Karpas-422 (cell line): Measurements from ENCODE around the gene DAZAP1. TPM values are rescaled to one million over a fixed set of nuclear protein-coding genes. Genes with fewer than 3 reads are reported as not detected.

ENCODE experiments used
- DNase-seq: peaks from one replicate; pipeline ENCODE4 v3.0.0-alpha.2; 2015
- H2AFZ ChIP-seq: fragments of 200-600 bp; sonication (generic); 2 replicates; pipeline ENCODE4 v1.6.1; 2014; ENCODE audit warnings: antibody characterized with exemption, low read length, mixed read lengths
- H3K27ac ChIP-seq: fragments of 200-600 bp; sonication (generic); 2 replicates; pipeline ENCODE4 v1.5.1; 2014; ENCODE audit warnings: mild to moderate bottlenecking, low read length, moderate library complexity
- H3K27me3 ChIP-seq: fragments of 200-600 bp; sonication (generic); 2 replicates; pipeline ENCODE4 v1.6.1; 2014; ENCODE audit warnings: low read length, mixed read lengths
- H3K36me3 ChIP-seq: fragments of 200-600 bp; sonication (generic); 2 replicates; pipeline ENCODE4 v1.6.1; 2014; ENCODE audit warnings: low read length, mixed read lengths; ENCODE audit not compliant: insufficient read depth
- H3K4me1 ChIP-seq: fragments of 200-600 bp; sonication (generic); 2 replicates; pipeline ENCODE4 v1.6.1; 2014; ENCODE audit warnings: mild to moderate bottlenecking, low read length, mixed read lengths
- H3K4me2 ChIP-seq: fragments of 200-600 bp; sonication (generic); 2 replicates; pipeline ENCODE4 v1.6.1; 2014; ENCODE audit warnings: low read length, low read depth, mild to moderate bottlenecking; ENCODE audit not compliant: poor library complexity, severe bottlenecking
- H3K4me3 ChIP-seq: fragments of 200-600 bp; sonication (generic); 2 replicates; pipeline ENCODE4 v1.5.1; 2014; ENCODE audit warnings: mild to moderate bottlenecking, antibody characterized with exemption, low read length, mixed read lengths
- H3K79me2 ChIP-seq: fragments of 200-600 bp; sonication (generic); 2 replicates; pipeline ENCODE4 v1.6.1; 2014; ENCODE audit warnings: mild to moderate bottlenecking, low read length, mixed read lengths
- H3K9ac ChIP-seq: fragments of 200-600 bp; sonication (generic); 2 replicates; pipeline ENCODE4 v1.6.0; 2014; ENCODE audit warnings: low read length
- H3K9me2 ChIP-seq: fragments of 200-600 bp; sonication (generic), shearing (Covaris generic); replicated peaks from 2 replicates; pipeline ENCODE4 v1.6.0; 2014; ENCODE audit warnings: mild to moderate bottlenecking, low read length, moderate library complexity; ENCODE audit not compliant: insufficient read depth
- H3K9me3 ChIP-seq: fragments of 300-700, 200-600 bp; sonication (generic); 2 replicates; pipeline ENCODE4 v1.6.1; 2014; ENCODE audit warnings: low read length, mixed read lengths
- H4K20me1 ChIP-seq: fragments of 200-600 bp; sonication (generic); 2 replicates; pipeline ENCODE4 v1.6.1; 2014; ENCODE audit warnings: mild to moderate bottlenecking, antibody characterized with exemption, low read length, low read depth; ENCODE audit not compliant: insufficient read depth
- total RNA-seq: library from RNA; depleted of rRNA; stranded (reverse); fragments of >200 nt; shearing (Covaris generic); gene quantifications from 2 replicates; pipeline ENCODE4 v1.2.3, GENCODE V29; 2014; ENCODE audit warnings: low replicate concordance

Gene DAZAP1
- total RNA-seq, 1 experiment from 2014 or later, result 110 TPM

DNA sequence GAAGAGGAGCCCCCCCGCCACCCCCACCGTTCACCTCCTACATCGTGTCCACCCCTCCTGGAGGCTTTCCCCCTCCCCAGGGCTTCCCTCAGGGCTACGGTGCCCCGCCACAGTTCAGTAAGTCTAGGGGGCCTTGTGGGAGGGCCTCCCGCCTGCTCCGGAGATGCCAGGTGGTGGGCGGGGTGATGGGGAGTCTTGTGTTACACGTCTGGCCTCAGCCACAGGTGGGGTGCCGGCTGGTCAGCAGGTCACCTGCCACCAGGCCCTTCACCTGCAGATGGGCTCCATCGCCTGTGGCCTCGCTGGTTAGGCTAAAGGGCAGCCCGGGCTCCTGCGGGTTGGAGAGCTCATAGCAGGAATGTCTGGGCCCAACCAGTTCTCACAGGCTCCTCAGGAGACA, 22.9 kb downstream of the DAZAP1 start:
- H3K4me1 ChIP-seq, result no peaks in the 10 kb centered on the region
- H3K4me3 ChIP-seq, result no peak overlapping the region
- no peaks in the 10 kb centered on the region for H3K27me3 ChIP-seq
- peaks cover 25% of the 10 kb centered on the region; the same call in 1 of the 2 replicates for H4K20me1 ChIP-seq
- no peaks in the 10 kb centered on the region for H3K9me2 ChIP-seq
- H3K4me2 ChIP-seq, result no peak overlapping the region
- H2AFZ ChIP-seq, result no peak overlapping the region
- no peak overlapping the region for H3K27ac ChIP-seq
- H3K9me3 ChIP-seq, result no peaks in the 10 kb centered on the region
- peak; percentile 37 for DNase-seq
- peaks cover 13% of the 10 kb centered on the region; the same call in 1 of the 2 replicates for H3K36me3 ChIP-seq
- no peak overlapping the region for H3K9ac ChIP-seq
- H3K79me2 ChIP-seq, result peaks cover 3% of the 10 kb centered on the region; the same call in 1 of the 2 replicates

- H3K27me3 ChIP-seq, result no peaks in the 10 kb centered on the region
- H4K20me1 ChIP-seq, result 0 out of 2 replicates have a peak, but pooled peaks cover 13% of the 10 kb centered on the region
- H3K9ac ChIP-seq, result no peak overlapping the region
- no peak overlapping the region for H3K4me3 ChIP-seq
- H3K79me2 ChIP-seq, result peaks cover 3% of the 10 kb centered on the region; the same call in 1 of the 2 replicates
- H3K27ac ChIP-seq, result no peak overlapping the region
- H3K9me3 ChIP-seq, result no peaks in the 10 kb centered on the region
- no peak overlapping the region for H3K4me2 ChIP-seq
- H3K36me3 ChIP-seq, result peaks cover 3% of the 10 kb centered on the region; the same call in 1 of the 2 replicates
- H3K9me2 ChIP-seq, result no peaks in the 10 kb centered on the region
- H3K4me1 ChIP-seq, result peaks cover 4% of the 10 kb centered on the region; the same call in 1 of the 2 replicates
- H2AFZ ChIP-seq, result no peak overlapping the region
- DNase-seq, result no peak
Measured at GRCh38 chr19:1431759-1432506, 24.5 kb downstream of the DAZAP1 start.

DNA sequence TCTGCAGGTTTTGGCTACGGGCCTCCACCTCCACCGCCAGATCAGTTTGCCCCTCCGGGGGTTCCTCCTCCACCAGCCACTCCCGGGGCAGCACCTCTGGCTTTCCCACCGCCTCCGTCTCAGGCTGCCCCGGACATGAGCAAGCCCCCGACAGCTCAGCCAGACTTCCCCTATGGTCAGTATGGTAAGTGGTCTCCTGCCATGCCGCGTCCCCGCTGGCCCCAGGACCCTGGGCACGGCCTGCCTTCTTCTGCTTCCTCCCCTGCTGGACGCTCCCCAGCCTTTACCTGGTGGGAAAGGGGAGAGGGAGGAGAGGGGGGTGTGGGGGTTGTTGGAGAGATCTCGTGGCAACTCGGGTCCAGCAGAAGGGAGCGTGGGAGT, 25.1 kb downstream of the DAZAP1 start:
- Histone ChIP-seq H3K9me3 (no peaks in the 10 kb centered on the region), H3K4me1 (peaks cover 6% of the 10 kb centered on the region), H3K27ac (no peak overlapping the region), H3K27me3 (no peaks in the 10 kb centered on the region), H4K20me1 (0 out of 2 replicates have a peak, but pooled peaks cover 9% of the 10 kb centered on the region), H3K9me2 (no peaks in the 10 kb centered on the region), H2AFZ (no peak overlapping the region), H3K79me2 (0 out of 2 replicates have a peak, but pooled peaks cover 2% of the 10 kb centered on the region), H3K36me3 (no peaks in the 10 kb centered on the region; the same call in 1 of the 2 replicates), H3K4me2 (no peak overlapping the region), H3K9ac (no peak overlapping the region), H3K4me3 (no peak overlapping the region)
- DNase-seq, result no peak

- no peak overlapping the region for H3K4me3 ChIP-seq
- H3K4me1 ChIP-seq, result peaks cover 12% of the 10 kb centered on the region
- no peaks in the 10 kb centered on the region for H3K27me3 ChIP-seq
- no peak overlapping the region for H2AFZ ChIP-seq
- DNase-seq, result no peak
- 0 out of 2 replicates have a peak, but pooled peaks cover 2% of the 10 kb centered on the region for H4K20me1 ChIP-seq
- H3K79me2 ChIP-seq, result peaks cover 2% of the 10 kb centered on the region
- no peaks in the 10 kb centered on the region; the same call in 1 of the 2 replicates for H3K36me3 ChIP-seq
- H3K9me3 ChIP-seq, result no peaks in the 10 kb centered on the region
- no peak overlapping the region for H3K27ac ChIP-seq
- no peaks in the 10 kb centered on the region for H3K9me2 ChIP-seq
- no peak overlapping the region for H3K9ac ChIP-seq
- H3K4me2 ChIP-seq, result no peak overlapping the region
Measured at GRCh38 chr19:1433119-1434039, 26.0 kb downstream of the DAZAP1 start.

- no peak for DNase-seq
- Histone ChIP-seq H3K79me2 (peaks cover 8% of the 10 kb centered on the region), H3K9ac (no peak overlapping the region), H3K4me3 (no peak overlapping the region), H3K27ac (no peak overlapping the region), H4K20me1 (peaks cover 6% of the 10 kb centered on the region), H3K36me3 (peaks cover under 1% of the 10 kb centered on the region), H3K27me3 (no peaks in the 10 kb centered on the region), H3K9me3 (no peaks in the 10 kb centered on the region), H3K4me2 (no peak overlapping the region), H3K4me1 (peaks cover 12% of the 10 kb centered on the region), H2AFZ (no peak overlapping the region), H3K9me2 (no peaks in the 10 kb centered on the region)
Measured at GRCh38 chr19:1434040-1434366, 26.6 kb downstream of the DAZAP1 start.

DNA sequence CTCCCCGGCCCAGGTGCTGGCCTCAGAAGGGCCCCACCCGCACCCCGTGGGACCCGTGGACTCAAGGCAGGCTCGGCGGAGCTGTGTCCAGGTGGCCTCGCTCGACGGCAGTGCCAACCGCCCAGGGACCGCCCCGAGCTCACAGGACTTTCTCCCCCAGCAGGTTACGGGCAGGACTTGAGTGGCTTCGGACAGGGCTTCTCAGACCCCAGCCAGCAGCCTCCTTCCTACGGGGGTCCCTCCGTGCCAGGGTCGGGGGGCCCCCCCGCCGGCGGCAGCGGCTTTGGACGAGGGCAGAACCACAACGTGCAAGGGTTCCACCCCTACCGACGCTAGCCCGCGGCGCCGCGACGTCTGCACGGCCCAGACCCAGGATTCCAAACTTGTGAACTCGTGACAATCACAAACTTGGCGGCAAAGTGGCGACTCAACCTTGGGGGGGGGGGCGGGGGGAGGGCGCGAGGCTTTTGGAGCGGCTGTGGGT, 27.2 kb downstream of the DAZAP1 start:
- H3K79me2 ChIP-seq, result peaks cover 14% of the 10 kb centered on the region
- H3K4me3 ChIP-seq, result no peak overlapping the region
- no peak overlapping the region for H3K9ac ChIP-seq

GRCh38 chr19:1435378-1435989, 28.1 kb downstream of the DAZAP1 start:
- peaks cover 16% of the 10 kb centered on the region for H3K36me3 ChIP-seq
- no peaks in the 10 kb centered on the region for H3K9me3 ChIP-seq
- peaks cover 21% of the 10 kb centered on the region for H4K20me1 ChIP-seq

More for the DNA sequence above, 27.2 kb downstream of the DAZAP1 start:
- H3K9me2 ChIP-seq, result no peaks in the 10 kb centered on the region
- peaks cover 7% of the 10 kb centered on the region for H3K36me3 ChIP-seq
- H2AFZ ChIP-seq, result no peak overlapping the region
- no peak overlapping the region for H3K27ac ChIP-seq
- peaks cover 18% of the 10 kb centered on the region for H3K4me1 ChIP-seq
- H4K20me1 ChIP-seq, result peaks cover 13% of the 10 kb centered on the region
- H3K27me3 ChIP-seq, result no peaks in the 10 kb centered on the region
- no peak overlapping the region for H3K4me2 ChIP-seq
- no peaks in the 10 kb centered on the region for H3K9me3 ChIP-seq
- no peak for DNase-seq

More at GRCh38 chr19:1435378-1435989, 28.1 kb downstream of the DAZAP1 start:
- Histone ChIP-seq H3K27ac (no peak overlapping the region), H3K9me2 (no peaks in the 10 kb centered on the region), H3K4me3 (no peak overlapping the region), H3K9ac (no peak overlapping the region), H3K4me2 (no peak overlapping the region), H3K79me2 (peaks cover 18% of the 10 kb centered on the region), H3K4me1 (peaks cover 24% of the 10 kb centered on the region), H3K27me3 (no peaks in the 10 kb centered on the region), H2AFZ (no peak overlapping the region)
- no peak for DNase-seq
